H9 (cell line): ENCODE results near the gene GRM1. TPM values are rescaled to one million over a fixed set of nuclear protein-coding genes. Genes with fewer than 3 reads are reported as not detected.

Experiments used
- DNase-seq: peaks from one replicate; pipeline ENCODE4 v3.0.0-alpha.2; 2017
- H2AFZ ChIP-seq: one replicate; pipeline ENCODE4 v1.6.1; 2013; ENCODE audit warnings: mild to moderate bottlenecking, low read length, control low read depth, moderate library complexity
- H2AK5ac ChIP-seq: 2 replicates; pipeline ENCODE4 v1.6.1; 2013; ENCODE audit warnings: low read length, control low read depth, mixed read lengths; ENCODE audit not compliant: insufficient read length
- H2BK120ac ChIP-seq: one replicate; pipeline ENCODE4 v1.6.1; 2013; ENCODE audit warnings: low read depth, mild to moderate bottlenecking, low read length, control low read depth, inconsistent platforms; ENCODE audit not compliant: poor library complexity, severe bottlenecking
- H2BK12ac ChIP-seq: 2 replicates; pipeline ENCODE4 v1.6.1; 2013; ENCODE audit warnings: low read length, control low read depth, mixed read lengths, low read depth; ENCODE audit not compliant: insufficient read length
- H2BK15ac ChIP-seq: 2 replicates; pipeline ENCODE4 v1.6.1; 2013; ENCODE audit warnings: low read depth, low read length, control low read depth
- H2BK20ac ChIP-seq: one replicate; pipeline ENCODE4 v1.6.1; 2013; ENCODE audit warnings: low read depth, mild to moderate bottlenecking, low read length, control low read depth, inconsistent platforms; ENCODE audit not compliant: poor library complexity, severe bottlenecking
- H2BK5ac ChIP-seq: 2 replicates; pipeline ENCODE4 v1.6.1; 2013; ENCODE audit warnings: low read length, control low read depth, mixed read lengths; ENCODE audit not compliant: insufficient read length
- H3K14ac ChIP-seq: 2 replicates; pipeline ENCODE4 v1.6.1; 2013; ENCODE audit warnings: low read length, control low read depth; ENCODE audit not compliant: insufficient read depth
- H3K18ac ChIP-seq: 2 replicates; pipeline ENCODE4 v1.6.1; 2013; ENCODE audit warnings: low read depth, mild to moderate bottlenecking, mixed read lengths, low read length, control low read depth; ENCODE audit not compliant: insufficient read length
- H3K23ac ChIP-seq: 2 replicates; pipeline ENCODE4 v1.6.1; 2013; ENCODE audit warnings: low read length, control low read depth, mixed read lengths, low read depth; ENCODE audit not compliant: insufficient read length
- H3K23me2 ChIP-seq: 2 replicates; pipeline ENCODE4 v1.6.1; 2013; ENCODE audit warnings: low read depth, mild to moderate bottlenecking, mixed read lengths, low read length, control low read depth; ENCODE audit not compliant: insufficient read length, poor library complexity, severe bottlenecking
- H3K27ac ChIP-seq: 2 replicates; pipeline ENCODE4 v1.5.1; 2013; ENCODE audit warnings: low read length, control low read depth, mixed read lengths, low read depth; ENCODE audit not compliant: insufficient read length
- H3K27me3 ChIP-seq: 2 replicates; pipeline ENCODE4 v1.6.1; 2013; ENCODE audit warnings: low read length, control low read depth, inconsistent platforms; ENCODE audit not compliant: insufficient read depth
- H3K4ac ChIP-seq: 2 replicates; pipeline ENCODE4 v1.6.1; 2013; ENCODE audit warnings: low read depth, mild to moderate bottlenecking, control low read depth, inconsistent platforms, low read length, moderate library complexity
- H3K4me1 ChIP-seq: 2 replicates; pipeline ENCODE4 v1.6.1; 2013; ENCODE audit warnings: low read length, control low read depth, inconsistent platforms; ENCODE audit not compliant: insufficient read depth
- H3K4me2 ChIP-seq: 2 replicates; pipeline ENCODE4 v1.6.1; 2013; ENCODE audit warnings: low read length, control low read depth, mixed read lengths; ENCODE audit not compliant: insufficient read length, insufficient read depth
- H3K56ac ChIP-seq: 2 replicates; pipeline ENCODE4 v1.6.1; 2013; ENCODE audit warnings: low read depth, mild to moderate bottlenecking, mixed read lengths, low read length, control low read depth; ENCODE audit not compliant: insufficient read length
- H3K79me1 ChIP-seq: 2 replicates; pipeline ENCODE4 v1.6.1; 2013; ENCODE audit warnings: low read depth, mild to moderate bottlenecking, moderate library complexity, low read length, control low read depth, inconsistent platforms; ENCODE audit not compliant: insufficient read depth, poor library complexity, severe bottlenecking
- H3K79me2 ChIP-seq: 2 replicates; pipeline ENCODE4 v1.6.1; 2013; ENCODE audit warnings: low read length, control low read depth, inconsistent platforms; ENCODE audit not compliant: insufficient read depth
- H3K9ac ChIP-seq: 2 replicates; pipeline ENCODE4 v1.6.1; 2013; ENCODE audit warnings: low read length, control low read depth, mixed read lengths; ENCODE audit not compliant: insufficient read length; ENCODE audit errors: extremely low read depth
- H3K9me3 ChIP-seq: one replicate; pipeline ENCODE4 v1.6.1; 2013; ENCODE audit warnings: low read depth, low read length, inconsistent platforms; ENCODE audit not compliant: control insufficient read depth
- H3T11ph ChIP-seq: one replicate; pipeline ENCODE4 v1.6.1; 2013; ENCODE audit warnings: mild to moderate bottlenecking, low read length, control low read depth, inconsistent platforms
- H4K20me1 ChIP-seq: one replicate; pipeline ENCODE4 v1.6.1; 2013; ENCODE audit not compliant: control insufficient read depth, insufficient read length, insufficient read depth
- H4K5ac ChIP-seq: 2 replicates; pipeline ENCODE4 v1.6.1; 2013; ENCODE audit warnings: low read depth, mild to moderate bottlenecking, mixed read lengths, low read length, control low read depth; ENCODE audit not compliant: insufficient read length
- H4K8ac ChIP-seq: replicated peaks from 2 replicates; pipeline ENCODE4 v1.6.1; 2013; ENCODE audit warnings: low read length, control low read depth, mixed read lengths, low read depth; ENCODE audit not compliant: insufficient read length
- H4K91ac ChIP-seq: 2 replicates; pipeline ENCODE4 v1.6.1; 2013; ENCODE audit warnings: low read depth, mild to moderate bottlenecking, moderate library complexity, mixed read lengths, low read length, control low read depth; ENCODE audit not compliant: insufficient read length
- H3K27ac Mint-ChIP-seq, 3 experiments: 2 replicates in 2 of 3; 3 replicates in 1 of 3; pipeline ENCODE4 v1.8.0; 2020 to 2021; ENCODE audit warnings: mixed read lengths in 3 of 3, mild to moderate bottlenecking in 1 of 3, moderate library complexity in 1 of 3
- H3K27me3 Mint-ChIP-seq: 2 replicates; pipeline ENCODE4 v1.8.0; 2021; ENCODE audit warnings: low read depth, mild to moderate bottlenecking, moderate library complexity, mixed read lengths
- H3K36me3 Mint-ChIP-seq, 3 experiments: 2 replicates in 2 of 3; 3 replicates in 1 of 3; pipeline ENCODE4 v1.8.0; 2020 to 2021; ENCODE audit warnings: low read depth in 3 of 3, mixed read lengths in 3 of 3; ENCODE audit not compliant: insufficient read depth in 1 of 3
- H3K4me1 Mint-ChIP-seq, 2 experiments: 2 replicates each; pipeline ENCODE4 v1.8.0; 2020; ENCODE audit warnings: mixed read lengths in 2 of 2
- H3K4me3 Mint-ChIP-seq, 2 experiments: 2 replicates in 1 of 2; 3 replicates in 1 of 2; pipeline ENCODE4 v1.8.0; 2020 to 2021; ENCODE audit warnings: mild to moderate bottlenecking in 2 of 2, mixed read lengths in 2 of 2, moderate library complexity in 1 of 2
- H3K9me3 Mint-ChIP-seq, 2 experiments: 2 replicates in 1 of 2; 3 replicates in 1 of 2; pipeline ENCODE4 v1.8.0; 2020; ENCODE audit warnings: mild to moderate bottlenecking in 2 of 2, mixed read lengths in 2 of 2, moderate library complexity in 1 of 2
- CTCF ChIP-seq: fragments of 200-600 bp; sonication (generic); conservative IDR thresholded peaks from 3 replicates; pipeline ENCODE4 v1.8.0; 2021; ENCODE audit warnings: antibody characterized with exemption, mild to moderate bottlenecking
- WGBS: extraction: QIAGEN DNeasy Blood & Tissue Kit; methylation state at CpG from one replicate; pipeline ENCODE4 v1.1.7; 2013; ENCODE audit warnings: missing lambda C conversion rate, low lambda C conversion rate, mixed read lengths; ENCODE audit not compliant: insufficient read length; ENCODE audit errors: extremely low coverage; 5-methylcytosine and 5-hydroxymethylcytosine counted together
- total RNA-seq: library from RNA; stranded (reverse); gene quantifications from 2 replicates; pipeline ENCODE4 v1.2.1, GENCODE V29; 2021

The GRM1 gene
- total RNA-seq, 1 experiment from 2014 or later = 0.39 TPM

DNA sequence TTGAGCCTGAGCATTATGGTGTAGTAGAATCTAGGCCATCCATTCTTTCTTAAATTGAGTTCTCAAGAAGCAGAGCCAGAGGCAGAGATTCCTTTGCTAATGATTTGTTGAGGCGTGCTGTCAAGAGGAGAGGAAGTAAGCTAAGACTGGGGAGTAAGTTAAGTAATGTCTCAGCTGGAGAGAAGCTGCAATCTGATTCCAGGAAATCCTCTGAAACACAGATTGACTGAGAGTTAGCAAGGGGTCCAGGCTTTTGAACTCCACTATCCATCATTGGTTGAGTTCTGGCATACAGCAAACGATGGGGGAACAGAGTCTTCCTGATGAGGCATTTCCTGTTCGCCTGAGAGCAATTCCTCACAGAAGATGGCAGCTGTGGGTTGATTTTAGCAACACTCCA is 307.3 kb downstream of the GRM1 start:
- Histone ChIP-seq H2BK120ac (no peak overlapping the region), H3K4ac (no peak overlapping the region), H2BK15ac (no peak overlapping the region), H3K23ac (no peak overlapping the region), H2AK5ac (no peak overlapping the region), H4K91ac (no peak overlapping the region), H3K18ac (no peak overlapping the region), H2BK12ac (no peak overlapping the region), H4K5ac (no peak overlapping the region), H3K79me1 (no peaks in the 10 kb centered on the region), H3K27ac (no peak overlapping the region), H2BK20ac (no peak overlapping the region), H3K27me3 (no peaks in the 10 kb centered on the region), H3K56ac (no peak overlapping the region), H2AFZ (no peak overlapping the region), H3K9me3 (no peaks in the 10 kb centered on the region), H3K79me2 (no peaks in the 10 kb centered on the region), H3K9ac (no peak overlapping the region), H4K8ac (no peak overlapping the region), H3T11ph (no peak overlapping the region), H3K23me2 (no peaks in the 10 kb centered on the region), H3K14ac (no peak overlapping the region), H3K4me1 (0 out of 2 replicates have a peak, but pooled peaks cover 2% of the 10 kb centered on the region), H4K20me1 (no peaks in the 10 kb centered on the region), H2BK5ac (no peak overlapping the region), H3K4me2 (no peak overlapping the region)
- DNase-seq = no peak
- Mint-ChIP-seq H3K36me3 (no peaks in the 10 kb centered on the region), H3K27ac (no peak overlapping the region), H3K4me1 (peaks cover 0 to 3% of the 10 kb centered on the region in 2 experiments; a peak in 2 of 4 replicates), H3K9me3 (peaks cover 0 to 10% of the 10 kb centered on the region in 2 experiments; a peak in 3 of 5 replicates), H3K4me3 (no peak overlapping the region), H3K27me3 (no peaks in the 10 kb centered on the region)
- TF ChIP-seq CTCF = no peak
- WGBS = no CpG with 5 or more reads among the region's 3 CpGs
